Measurements from ENCODE around the gene DISC1. TPM values are rescaled to one million over a fixed set of nuclear protein-coding genes. Genes with fewer than 3 reads are reported as not detected.
A peak's percentile ranks its signal among the peaks of the same experiment; 100 is the strongest.

DISC1 gene
- total and polyA plus RNA-seq, 2 experiments from 2014 or later, result 6.5 to 11.5 TPM

GRCh38 chr1:231818337-231818736, 191.7 kb downstream of the DISC1 start:
- peak; percentile 49 to 68 for DNase-seq (ENCODE audit: low read depth in 1 of 2, low spot score in 1 of 2)

GRCh38 chr1:231821281-231821680, 194.7 kb downstream of the DISC1 start:
- Histone ChIP-seq H3K9me3 (ENCODE audit: low read depth) (no peaks in the 10 kb centered on the region), H3K4me1 (ENCODE audit: low read depth) (peaks cover 84% of the 10 kb centered on the region), H3K27me3 (no peaks in the 10 kb centered on the region), H3K4me3 (no peak overlapping the region), H3K36me3 (no peaks in the 10 kb centered on the region), H3K27ac (peak overlapping the region; percentile 91)
- DNase-seq (ENCODE audit: low read depth in 1 of 2, low spot score in 1 of 2), result peak in 1 of 2 donors; percentile 71
- no peak for TF ChIP-seq CTCF (IDR thresholded peaks at IDR 0.05; ENCODE audit: low read depth, low read length)

More at GRCh38 chr1:231818337-231818736, 191.7 kb downstream of the DISC1 start:
- Histone ChIP-seq H3K4me3 (no peak overlapping the region), H3K27me3 (no peaks in the 10 kb centered on the region), H3K9me3 (ENCODE audit: low read depth) (no peaks in the 10 kb centered on the region), H3K4me1 (ENCODE audit: low read depth) (peaks cover 59% of the 10 kb centered on the region), H3K36me3 (no peaks in the 10 kb centered on the region), H3K27ac (peak overlapping the region; percentile 91)
- no peak for TF ChIP-seq CTCF (IDR thresholded peaks at IDR 0.05; ENCODE audit: low read depth, low read length)

GRCh38 chr1:231822041-231822440, 195.5 kb downstream of the DISC1 start:
- peak overlapping the region; percentile 91 for H3K27ac ChIP-seq

GRCh38 chr1:231826566-231826965, 200.0 kb downstream of the DISC1 start:
- no peak overlapping the region for H3K4me3 ChIP-seq
- H3K27ac ChIP-seq, result no peak overlapping the region
- no peaks in the 10 kb centered on the region for H3K27me3 ChIP-seq
- DNase-seq (ENCODE audit: low read depth in 1 of 2, low spot score in 1 of 2), result no peak
- no peak for TF ChIP-seq CTCF (IDR thresholded peaks at IDR 0.05; ENCODE audit: low read depth, low read length)
- H3K36me3 ChIP-seq, result no peaks in the 10 kb centered on the region
- peaks cover 62% of the 10 kb centered on the region for H3K4me1 ChIP-seq (ENCODE audit: low read depth)
- no peaks in the 10 kb centered on the region for H3K9me3 ChIP-seq (ENCODE audit: low read depth)

More at GRCh38 chr1:231822041-231822440, 195.5 kb downstream of the DISC1 start:
- Histone ChIP-seq H3K27me3 (no peaks in the 10 kb centered on the region), H3K4me1 (ENCODE audit: low read depth) (peaks cover 84% of the 10 kb centered on the region), H3K9me3 (ENCODE audit: low read depth) (no peaks in the 10 kb centered on the region), H3K4me3 (no peak overlapping the region), H3K36me3 (no peaks in the 10 kb centered on the region)
- no peak for DNase-seq (ENCODE audit: low read depth in 1 of 2, low spot score in 1 of 2)
- TF ChIP-seq CTCF (IDR thresholded peaks at IDR 0.05; ENCODE audit: low read depth, low read length), result no peak

- Histone ChIP-seq H3K4me3 (no peak overlapping the region), H3K36me3 (no peaks in the 10 kb centered on the region), H3K27me3 (no peaks in the 10 kb centered on the region), H3K27ac (peak overlapping the region; percentile 82), H3K4me1 (ENCODE audit: low read depth) (peaks cover 52% of the 10 kb centered on the region), H3K9me3 (ENCODE audit: low read depth) (no peaks in the 10 kb centered on the region)
- no peak for TF ChIP-seq CTCF (IDR thresholded peaks at IDR 0.05; ENCODE audit: low read depth, low read length)
- DNase-seq (ENCODE audit: low read depth in 1 of 2, low spot score in 1 of 2), result peak in 1 of 2 donors; percentile 76
These were observed 200.9 kb downstream of the DISC1 start for GRCh38 chr1:231827337-231828105.
